ENCODE measurements around the gene KLF17.
"Not testable (repeated sequence)": the region's sequence is repeated elsewhere in the genome, so short reads cannot be mapped to it uniquely, and the experiment has no call there.

The KLF17 gene

DNA sequence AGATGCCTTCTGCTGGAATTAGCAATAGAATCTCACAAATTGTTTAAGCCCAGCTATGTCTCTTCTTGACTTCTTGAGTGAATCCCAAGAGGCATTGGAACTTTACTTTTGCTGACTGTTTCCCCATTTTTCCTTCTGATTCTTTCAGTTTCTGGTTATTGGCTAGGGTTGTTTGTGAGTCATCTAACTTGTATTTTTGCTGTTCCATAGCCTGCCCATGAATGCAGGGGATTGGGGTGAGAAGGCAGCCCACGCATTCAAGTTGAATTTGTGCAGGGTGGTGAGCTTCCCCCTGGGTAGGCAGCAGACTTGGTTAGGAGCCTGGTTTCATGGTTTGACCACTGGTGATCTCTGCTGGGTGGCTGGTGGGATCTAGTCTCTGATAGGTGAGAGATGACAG lies 10.4 kb upstream of the KLF17 start:
- H3K4me3 ChIP-seq (ENCODE audit: low read depth, low read length) = no peak overlapping the region
- TF ChIP-seq, protein P1, sequence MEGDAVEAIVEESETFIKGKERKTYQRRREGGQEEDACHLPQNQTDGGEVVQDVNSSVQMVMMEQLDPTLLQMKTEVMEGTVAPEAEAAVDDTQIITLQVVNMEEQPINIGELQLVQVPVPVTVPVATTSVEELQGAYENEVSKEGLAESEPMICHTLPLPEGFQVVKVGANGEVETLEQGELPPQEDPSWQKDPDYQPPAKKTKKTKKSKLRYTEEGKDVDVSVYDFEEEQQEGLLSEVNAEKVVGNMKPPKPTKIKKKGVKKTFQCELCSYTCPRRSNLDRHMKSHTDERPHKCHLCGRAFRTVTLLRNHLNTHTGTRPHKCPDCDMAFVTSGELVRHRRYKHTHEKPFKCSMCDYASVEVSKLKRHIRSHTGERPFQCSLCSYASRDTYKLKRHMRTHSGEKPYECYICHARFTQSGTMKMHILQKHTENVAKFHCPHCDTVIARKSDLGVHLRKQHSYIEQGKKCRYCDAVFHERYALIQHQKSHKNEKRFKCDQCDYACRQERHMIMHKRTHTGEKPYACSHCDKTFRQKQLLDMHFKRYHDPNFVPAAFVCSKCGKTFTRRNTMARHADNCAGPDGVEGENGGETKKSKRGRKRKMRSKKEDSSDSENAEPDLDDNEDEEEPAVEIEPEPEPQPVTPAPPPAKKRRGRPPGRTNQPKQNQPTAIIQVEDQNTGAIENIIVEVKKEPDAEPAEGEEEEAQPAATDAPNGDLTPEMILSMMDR (conservative IDR thresholded peaks at IDR 0.05; ENCODE audit: low read depth, low read length) = no peak
- DNase-seq (ENCODE audit: low read depth) = peak; percentile 44

DNA sequence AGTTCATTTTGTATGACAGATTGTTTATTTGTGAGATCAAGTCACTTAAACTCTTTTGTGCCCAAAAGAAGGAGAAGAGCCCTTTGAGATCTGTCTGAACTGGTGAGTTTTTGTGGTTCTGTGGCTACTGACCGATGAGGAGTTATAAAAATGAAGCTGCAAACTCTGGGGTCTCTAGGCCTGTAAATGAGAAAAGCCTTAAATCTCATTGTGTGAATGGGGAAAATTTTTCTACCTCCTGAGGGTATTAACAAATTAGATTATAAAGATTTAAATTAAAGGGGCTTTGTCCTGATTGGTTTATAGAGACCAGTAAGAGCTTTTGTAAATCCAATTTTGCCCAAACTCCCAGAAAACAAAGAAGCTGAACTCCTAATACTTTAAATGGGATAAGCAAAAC lies 9.7 kb upstream of the KLF17 start:
- no peak for DNase-seq (ENCODE audit: low read depth)
- TF ChIP-seq, protein P1 (conservative IDR thresholded peaks at IDR 0.05; ENCODE audit: low read depth, low read length) = no peak
- H3K4me3 ChIP-seq (ENCODE audit: low read depth, low read length) = no peak overlapping the region

DNA sequence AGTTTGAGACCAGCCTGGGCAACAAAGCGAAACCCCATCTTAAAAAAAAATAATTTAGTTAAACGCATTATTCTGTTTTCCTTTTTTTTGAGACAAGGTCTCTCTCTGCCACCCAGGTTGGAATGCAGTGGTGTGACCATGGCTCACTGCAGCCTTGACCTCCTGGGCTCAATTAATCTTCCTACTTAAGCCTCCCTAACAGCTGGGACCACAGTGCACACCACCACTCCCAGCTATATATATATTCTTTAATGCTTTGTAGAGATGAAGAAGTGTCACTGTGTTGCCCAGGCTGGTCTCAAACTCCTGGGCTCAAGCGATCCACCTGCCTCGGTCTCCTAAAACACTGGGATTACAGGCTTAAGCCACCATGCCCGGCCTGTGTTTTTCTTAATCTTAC lies 7.7 kb upstream of the KLF17 start:
- DNase-seq (ENCODE audit: low read depth) = no peak
- TF ChIP-seq, protein P1 (conservative IDR thresholded peaks at IDR 0.05; ENCODE audit: low read depth, low read length) = no peak

DNA sequence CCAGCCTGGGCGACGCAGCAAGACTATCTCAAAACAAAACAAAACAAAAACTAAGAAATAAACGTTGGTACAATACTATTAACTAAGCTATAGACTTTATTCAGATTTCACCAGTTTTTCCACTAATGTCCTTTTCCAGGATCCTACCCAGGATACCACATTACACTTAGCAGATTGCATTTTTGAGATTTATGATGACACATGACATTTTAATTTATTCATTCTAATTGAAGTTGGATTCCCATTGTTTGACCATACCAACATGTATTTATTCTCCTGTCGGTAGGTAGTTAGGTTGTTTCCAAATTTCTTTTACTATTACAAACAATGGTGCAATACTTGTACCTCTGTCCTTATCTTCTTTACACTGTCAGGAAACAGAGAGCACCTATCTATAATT lies 6.8 kb upstream of the KLF17 start:
- no peak for DNase-seq (ENCODE audit: low read depth)
- H3K4me3 ChIP-seq (ENCODE audit: low read depth, low read length) = no peak overlapping the region
- TF ChIP-seq, protein P1 (conservative IDR thresholded peaks at IDR 0.05; ENCODE audit: low read depth, low read length) = no peak

More for the DNA sequence above, 7.7 kb upstream of the KLF17 start:
- no peak overlapping the region for H3K4me3 ChIP-seq (ENCODE audit: low read depth, low read length)

DNA sequence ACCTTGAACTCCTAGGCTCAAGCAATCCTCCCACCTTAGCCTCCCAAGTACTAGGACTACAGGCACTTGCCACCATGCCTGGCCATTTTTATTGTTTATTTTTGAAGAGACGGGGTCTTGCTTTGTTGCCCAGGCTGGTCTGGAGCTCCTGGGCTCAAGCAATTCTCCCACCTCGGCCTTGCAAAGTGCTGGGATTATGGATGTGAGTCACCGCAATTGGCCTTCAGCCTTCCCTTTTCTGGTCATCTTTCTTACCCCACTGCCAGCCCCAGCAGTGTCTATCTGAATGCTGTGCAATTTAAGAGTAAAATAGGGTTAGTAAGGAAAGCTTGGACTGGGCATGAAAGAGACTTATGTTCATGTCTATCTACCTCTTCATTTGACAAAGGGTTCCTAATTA lies 6.1 kb upstream of the KLF17 start:
- H3K4me3 ChIP-seq (ENCODE audit: low read depth, low read length) = no peak overlapping the region
- TF ChIP-seq, protein P1 (conservative IDR thresholded peaks at IDR 0.05; ENCODE audit: low read depth, low read length) = no peak
- DNase-seq (ENCODE audit: low read depth) = no peak

DNA sequence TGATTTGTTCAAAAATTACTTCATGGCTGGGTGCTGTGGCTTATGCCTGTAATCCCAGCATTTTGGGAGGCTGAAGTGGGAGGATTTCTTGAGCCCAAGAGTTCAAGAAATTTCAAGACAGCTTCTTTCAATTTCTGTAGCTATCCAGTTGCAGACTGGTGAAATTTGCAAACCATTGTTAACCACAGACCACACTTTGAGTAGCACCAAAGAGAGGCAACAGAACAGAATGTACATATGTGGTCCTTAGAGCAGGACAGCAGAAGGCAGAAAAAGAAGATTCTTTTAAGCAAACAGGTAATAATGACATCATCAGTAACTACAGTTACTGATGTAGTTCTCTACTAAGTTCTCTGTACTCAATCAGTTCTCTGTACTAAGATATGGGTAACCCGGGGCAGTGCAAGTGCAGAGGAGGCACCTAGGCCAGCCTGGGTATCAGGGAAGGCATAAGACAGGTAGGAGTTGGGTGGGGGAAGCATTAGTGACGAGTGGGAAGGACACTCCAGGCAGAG lies 5.5 kb upstream of the KLF17 start:
- peak; percentile 13 for DNase-seq (ENCODE audit: low read depth)
- no peak overlapping the region for H3K4me3 ChIP-seq (ENCODE audit: low read depth, low read length)
- TF ChIP-seq, protein P1 (conservative IDR thresholded peaks at IDR 0.05; ENCODE audit: low read depth, low read length) = no peak

DNA sequence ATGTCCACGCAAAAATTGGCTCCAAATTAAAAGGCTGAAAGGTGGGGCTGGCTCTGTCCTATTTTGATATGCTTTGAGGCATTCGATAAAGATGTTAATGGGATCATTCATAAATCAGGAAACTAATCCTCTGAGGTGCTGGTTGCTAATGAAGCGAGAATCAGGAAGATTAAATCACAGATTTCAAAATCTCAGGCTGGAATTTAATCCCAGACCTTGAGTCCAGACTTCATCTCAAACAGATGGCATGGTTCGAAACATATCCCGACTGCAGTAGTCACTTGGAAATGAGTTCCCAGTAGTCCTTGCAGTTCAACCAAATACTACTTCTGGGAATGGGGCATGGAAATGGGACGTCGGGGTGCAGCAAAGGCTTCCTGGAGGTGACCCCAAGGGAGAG lies 4.5 kb upstream of the KLF17 start:
- no peak overlapping the region for H3K4me3 ChIP-seq (ENCODE audit: low read depth, low read length)
- TF ChIP-seq, protein P1 (conservative IDR thresholded peaks at IDR 0.05; ENCODE audit: low read depth, low read length) = no peak

DNA sequence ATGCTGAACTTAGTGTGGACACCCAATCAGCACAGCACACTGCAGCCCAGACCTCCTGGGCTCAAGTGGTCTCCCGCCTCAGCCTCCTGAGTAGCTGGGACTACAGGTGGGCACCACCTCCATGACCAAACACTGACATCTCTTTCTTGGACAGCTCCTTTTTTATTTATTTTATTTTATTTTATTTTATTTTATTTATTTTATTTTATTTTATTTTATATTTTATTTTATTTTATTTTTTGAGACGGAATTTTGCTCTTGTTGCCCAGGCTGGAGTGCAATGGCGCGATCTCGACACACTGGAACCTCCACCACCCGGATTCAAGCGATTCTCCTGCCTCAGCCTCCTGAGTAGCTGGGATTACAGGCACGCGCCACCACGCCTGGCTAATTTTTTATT lies 1.3 kb upstream of the KLF17 start:
- not testable (repeated sequence) for H3K4me3 ChIP-seq (ENCODE audit: low read depth, low read length); DNase-seq (ENCODE audit: low read depth)

More for the DNA sequence above, 4.5 kb upstream of the KLF17 start:
- no peak for DNase-seq (ENCODE audit: low read depth)
